Kidney tubule cell (primary cell): Measurements from ENCODE around the gene SLC39A6.
"Not testable (repeated sequence)": the region's sequence is repeated elsewhere in the genome, so short reads cannot be mapped to it uniquely, and the experiment has no call there.

Experiments
- DNase-seq: peaks from one replicate; pipeline ENCODE4 v3.0.0-alpha.2; 2018; ENCODE audit warnings: low spot score

Gene SLC39A6

DNA sequence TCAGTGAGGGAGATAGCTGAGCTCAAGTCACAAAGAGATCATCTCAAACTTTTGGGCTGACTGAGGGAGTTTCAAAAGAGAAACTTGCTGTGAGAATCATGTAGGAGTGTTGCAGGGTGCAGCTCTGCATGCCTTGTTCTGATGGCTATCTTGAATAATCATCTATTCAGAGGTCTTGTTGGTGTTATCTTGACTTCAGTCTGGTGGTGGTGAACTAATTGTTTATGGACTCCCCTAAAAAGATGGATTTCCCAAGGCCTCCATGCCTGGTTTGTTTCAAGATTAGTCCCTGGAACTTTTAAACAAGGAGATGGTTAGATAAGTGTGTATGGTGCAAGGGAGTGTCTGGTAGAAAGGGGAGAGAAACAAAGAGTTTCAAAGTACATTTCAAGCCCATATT lies 29.8 kb downstream of the SLC39A6 start:
- no peak for DNase-seq

DNA sequence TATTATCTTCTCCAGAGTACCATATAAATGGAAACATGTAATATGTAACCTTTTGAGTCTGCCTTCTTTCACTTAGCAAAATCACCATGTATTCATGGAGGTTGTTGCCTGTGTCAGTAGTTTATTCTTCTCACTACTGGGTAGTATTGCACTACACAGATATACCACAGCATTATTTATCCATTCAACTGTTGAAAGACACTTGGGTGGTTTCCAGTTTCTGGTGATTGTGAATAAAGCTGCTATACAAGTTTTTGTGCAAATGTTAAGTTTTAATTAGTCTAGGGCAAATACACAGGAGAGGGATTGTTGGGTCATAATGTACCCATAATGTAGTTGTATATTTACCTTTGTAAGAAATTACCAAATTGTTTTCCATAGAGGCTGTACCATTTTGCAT lies 32.2 kb downstream of the SLC39A6 start:
- DNase-seq = no peak

DNA sequence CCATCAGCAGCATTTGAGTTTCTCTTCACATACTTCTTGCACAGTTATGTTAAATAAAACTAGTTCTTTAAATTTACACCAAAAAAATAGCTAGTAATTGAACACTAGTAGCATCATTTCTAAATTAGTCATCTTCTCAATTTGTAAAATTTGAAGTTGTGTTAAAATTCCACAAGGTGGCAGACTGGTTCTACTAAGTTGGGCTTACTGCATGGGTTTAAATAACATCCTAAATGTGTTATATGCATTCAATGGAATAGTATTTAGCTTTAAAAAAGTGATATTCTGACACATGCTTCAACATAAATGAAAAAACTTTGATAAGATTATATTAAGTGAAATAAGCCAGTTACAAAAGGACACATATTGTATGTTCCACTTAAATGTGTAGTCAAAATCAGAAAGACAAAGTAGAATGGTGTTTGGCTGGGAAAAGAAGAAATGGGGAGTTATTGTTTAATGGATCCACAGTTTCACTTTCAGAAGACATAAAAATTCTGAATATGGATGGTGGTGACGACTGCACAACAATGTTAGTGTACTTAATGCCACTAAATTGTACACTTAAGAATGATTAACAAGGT lies 33.1 kb downstream of the SLC39A6 start:
- peak; percentile 74 for DNase-seq

DNA sequence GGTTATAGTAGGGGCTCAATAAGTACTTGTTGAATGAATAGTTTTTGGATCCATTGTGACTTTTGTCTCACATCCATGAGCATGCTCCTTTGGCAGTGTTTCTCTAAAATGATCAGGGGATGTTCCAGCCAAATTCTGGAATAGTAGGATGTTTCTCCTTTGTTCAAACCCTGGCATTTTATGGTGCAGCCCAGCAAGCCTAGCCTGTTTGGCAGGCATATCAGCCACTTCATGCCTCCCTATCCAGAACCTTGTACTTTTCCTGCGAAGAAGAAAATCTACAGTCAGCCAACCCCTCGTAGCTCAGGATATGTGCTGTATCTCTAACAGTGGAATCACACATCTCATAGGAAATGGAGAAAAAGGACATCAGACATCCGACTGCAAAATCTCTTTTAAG lies 34.7 kb downstream of the SLC39A6 start:
- DNase-seq = no peak

DNA sequence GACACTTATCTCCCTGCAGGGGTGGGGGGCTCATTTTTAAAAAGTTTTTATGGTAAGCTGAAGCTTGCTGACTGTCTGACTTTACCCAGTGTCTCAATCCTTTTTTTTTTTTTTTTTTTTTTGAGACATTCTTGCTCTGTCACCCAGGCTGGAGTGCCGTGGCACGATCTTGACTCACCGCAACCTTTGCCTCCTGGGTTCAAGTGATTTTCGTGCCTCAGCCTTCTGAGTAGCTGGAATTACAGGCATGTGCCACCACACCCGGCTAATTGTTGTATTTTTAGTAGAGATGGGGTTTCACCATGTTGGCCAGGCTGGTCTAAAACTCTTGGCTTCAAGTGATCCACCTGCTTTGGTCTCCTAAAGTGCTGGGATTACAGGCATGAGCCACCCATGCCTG lies 37.0 kb downstream of the SLC39A6 start:
- DNase-seq = peak; percentile 66

DNA sequence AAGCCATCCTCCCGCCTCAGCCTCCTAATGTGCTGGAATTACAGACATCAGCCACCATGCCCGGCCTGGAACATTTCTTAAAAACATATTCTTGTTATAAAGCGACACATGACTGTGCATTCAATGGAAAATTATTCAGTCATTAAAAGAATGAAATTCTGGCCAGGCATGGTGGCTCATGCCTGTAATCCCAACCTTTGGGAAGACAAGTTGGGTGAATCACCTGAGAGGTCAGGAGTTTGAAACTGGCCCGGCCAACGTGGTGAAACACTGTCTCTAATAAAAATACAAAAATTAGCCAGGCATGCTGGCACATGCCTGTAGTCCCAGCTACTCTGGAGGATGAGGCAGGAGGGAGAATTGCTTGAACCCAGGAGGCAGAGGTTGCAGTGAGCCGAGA lies 40.1 kb downstream of the SLC39A6 start:
- DNase-seq = peak; percentile 72

DNA sequence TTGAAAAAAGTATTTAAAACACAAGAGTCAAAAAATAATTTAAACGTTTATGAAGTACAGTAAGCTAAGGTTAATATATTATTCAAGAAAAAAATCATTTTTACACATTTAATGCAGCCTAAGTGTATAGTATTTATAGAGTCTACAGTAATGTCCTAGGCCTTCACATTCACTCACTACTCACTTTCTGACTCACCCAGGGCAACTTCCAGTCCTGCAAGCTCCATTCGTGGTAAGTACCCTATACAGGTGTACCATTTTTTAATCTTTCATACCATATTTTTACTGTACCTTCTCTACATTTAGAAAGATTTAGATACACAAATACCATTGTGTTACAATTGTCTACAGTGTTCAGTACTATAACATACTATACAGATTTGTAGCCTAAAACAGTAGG lies 40.9 kb downstream of the SLC39A6 start:
- DNase-seq = peak; percentile 22

DNA sequence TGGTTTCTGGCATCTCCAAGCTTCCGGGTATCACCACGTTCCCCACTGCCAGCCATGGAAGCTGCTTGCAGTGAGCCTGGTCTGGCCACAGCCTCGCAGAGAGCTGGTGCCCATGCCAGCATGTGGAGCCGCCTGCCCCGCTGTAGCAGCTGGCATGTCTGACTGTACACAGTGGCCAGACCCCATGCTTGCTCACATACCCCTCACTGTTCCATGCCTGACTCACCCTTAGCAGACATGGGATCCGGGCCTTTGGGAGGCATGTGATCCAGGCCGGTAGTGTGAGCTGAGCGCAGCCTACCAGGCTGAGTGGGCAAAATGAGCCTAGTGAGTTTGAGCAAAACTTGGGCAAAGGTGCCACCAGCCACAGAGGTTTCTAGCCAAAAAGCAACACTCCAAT lies 43.0 kb downstream of the SLC39A6 start:
- no peak for DNase-seq

DNA sequence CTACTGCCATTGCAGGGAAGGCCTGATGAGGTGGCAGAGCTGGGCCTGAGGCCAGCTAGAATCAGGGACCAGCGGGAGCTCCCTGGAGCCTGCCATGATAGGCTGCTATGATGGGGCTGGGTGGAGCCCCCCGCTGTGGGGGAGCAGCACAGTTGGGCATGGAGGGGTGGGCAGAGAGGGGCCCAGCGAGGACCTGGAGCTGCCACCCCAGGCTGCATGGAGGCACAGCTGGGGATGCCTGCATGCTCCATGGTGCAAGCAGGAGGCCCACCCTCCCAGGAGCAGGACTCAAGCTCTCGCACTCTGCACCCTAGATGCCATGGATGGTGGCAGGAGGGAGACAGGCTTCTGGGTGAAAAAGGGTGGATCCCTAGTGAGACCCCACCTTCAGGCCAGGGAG lies 43.9 kb downstream of the SLC39A6 start:
- no peak for DNase-seq

DNA sequence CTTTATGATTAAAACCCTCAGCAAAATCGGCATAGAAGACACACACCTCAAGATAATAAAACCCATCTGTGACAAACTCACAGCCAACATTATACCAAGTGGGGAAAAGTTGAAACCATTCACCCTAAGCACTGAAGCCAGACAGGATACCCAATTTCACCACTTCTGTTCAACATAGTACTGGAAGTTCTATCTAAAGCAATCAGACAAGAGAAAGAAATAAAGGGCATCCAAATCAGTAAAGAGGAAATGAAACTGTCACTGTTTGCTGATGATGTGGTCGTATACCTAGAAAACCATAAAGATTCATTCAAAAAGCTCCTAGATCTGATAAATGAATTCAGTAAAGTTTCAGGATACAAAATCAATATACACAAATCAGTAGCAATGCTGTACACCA lies 45.4 kb downstream of the SLC39A6 start:
- no peak for DNase-seq

DNA sequence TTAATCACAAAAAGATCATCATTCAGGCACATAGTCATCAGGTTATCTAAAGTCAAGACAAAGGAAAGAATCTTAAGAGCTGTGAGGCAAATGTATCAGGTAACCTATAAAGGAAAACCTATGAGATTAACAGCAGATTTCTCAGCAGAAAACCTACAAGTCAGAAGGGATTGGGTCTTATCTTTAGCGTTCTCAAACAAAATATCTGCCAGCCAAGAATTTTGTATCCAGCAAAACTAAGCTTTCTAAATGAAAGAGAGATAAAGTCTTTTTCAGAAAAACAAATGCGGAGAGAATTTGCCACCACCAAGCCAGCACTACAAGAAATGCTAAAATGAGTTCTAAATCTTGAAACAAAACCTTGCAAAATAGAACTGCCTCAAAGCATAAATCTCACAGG lies 48.0 kb downstream of the SLC39A6 start:
- not testable (repeated sequence) for DNase-seq

DNA sequence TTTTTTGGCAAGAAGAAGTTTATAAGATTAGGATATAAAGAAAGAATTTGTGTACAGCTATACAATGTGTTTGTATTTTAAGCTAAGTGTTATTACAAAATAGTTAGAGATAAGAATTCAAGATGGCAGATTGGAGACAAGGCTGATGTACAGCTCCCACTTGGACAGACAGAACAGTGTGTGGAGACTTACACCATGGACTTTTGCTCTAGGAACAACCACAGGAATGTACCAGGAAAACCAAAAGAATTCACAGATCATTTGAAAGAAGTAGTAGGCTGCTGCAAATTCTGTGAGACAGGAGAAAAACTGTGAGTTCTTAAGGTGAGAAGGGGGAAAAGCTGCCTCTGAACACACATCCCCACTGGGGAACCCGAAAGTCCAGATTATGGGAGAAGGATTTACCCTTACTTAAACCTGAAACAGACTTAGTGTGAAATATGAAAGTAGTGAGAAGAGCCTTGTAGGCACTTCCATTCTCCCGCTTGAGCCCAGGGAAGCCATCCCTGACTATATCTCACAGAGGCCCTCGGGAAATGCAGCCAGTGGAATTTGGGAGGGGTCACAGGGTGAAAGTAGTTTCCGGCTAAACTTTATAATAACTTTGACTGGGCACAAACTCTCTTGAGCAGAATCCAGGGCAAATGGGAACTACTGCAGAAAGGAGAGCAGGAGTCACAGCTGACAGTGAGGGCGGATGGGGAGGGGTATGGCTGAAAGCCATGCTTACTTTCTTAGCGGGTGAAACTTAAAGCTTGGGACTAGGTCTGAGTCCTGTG lies 50.2 kb downstream of the SLC39A6 start:
- peak; percentile 41 for DNase-seq

DNA sequence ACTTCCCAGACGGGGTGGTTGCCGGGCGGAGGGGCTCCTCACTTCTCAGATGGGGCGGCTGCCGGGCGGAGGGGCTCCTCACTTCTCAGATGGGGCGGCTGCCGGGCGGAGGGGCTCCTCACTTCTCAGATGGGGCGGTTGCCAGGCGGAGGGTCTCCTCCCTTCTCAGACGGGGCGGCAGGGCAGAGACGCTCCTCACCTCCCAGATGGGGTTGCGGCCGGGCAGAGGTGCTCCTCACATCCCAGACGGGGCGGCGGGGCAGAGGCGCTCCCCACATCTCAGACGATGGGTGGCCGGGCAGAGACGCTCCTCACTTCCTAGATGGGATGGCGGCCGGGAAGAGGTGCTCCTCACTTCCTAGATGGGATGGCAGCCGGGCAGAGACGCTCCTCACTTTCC lies 51.4 kb downstream of the SLC39A6 start:
- not testable (repeated sequence) for DNase-seq

DNA sequence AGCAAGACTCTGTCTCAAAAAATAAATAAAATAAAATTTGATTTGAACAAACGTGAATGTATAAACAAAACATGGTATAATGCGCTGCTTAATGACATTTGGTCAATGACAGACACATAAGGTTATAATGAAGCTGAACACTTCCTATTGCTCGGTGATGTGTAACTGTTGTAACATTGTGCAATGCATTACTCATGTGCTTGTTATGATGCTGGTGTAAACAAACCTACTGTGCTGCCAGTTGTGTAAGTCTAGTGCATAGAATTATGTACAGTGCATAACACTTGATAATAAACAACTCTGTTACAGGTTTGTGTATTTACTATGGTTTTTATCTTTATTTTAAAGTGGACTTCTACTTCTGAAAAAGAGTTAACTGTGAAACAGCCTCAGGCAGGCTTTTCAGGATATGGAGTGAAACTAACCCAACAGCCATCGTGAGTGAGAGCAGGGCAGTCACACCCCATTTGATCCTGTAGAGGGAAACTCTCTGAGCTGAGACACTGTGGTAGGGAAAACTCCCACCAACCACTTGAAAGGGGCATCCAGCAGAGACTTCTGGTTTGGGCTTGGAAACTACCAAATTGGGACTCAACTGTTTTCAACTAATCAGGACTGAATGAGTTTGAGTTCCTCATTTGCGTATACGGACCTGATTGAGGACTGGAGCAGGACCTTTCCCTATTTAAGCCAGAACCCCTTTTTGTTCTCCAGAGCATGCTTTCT lies 53.1 kb downstream of the SLC39A6 start:
- DNase-seq = peak; percentile 70

DNA sequence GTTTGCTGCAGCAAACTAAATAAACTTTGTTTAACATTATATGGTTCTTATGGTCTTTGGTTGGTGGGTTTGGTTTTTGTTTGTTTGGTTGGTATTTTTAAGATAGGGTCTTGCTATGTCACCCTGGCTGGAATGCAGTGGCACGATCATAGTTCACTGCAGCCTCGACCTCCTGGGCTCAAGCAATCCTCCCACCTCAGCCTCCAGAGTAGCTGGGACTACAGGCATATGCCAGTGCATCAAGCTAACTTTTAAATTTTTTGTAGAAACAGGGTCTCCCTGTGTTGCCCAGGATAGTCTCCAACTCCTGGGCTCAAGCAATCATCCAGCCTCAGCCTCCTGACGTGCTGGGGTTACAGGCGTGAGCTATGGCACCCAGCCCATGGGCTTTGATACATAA lies 54.7 kb downstream of the SLC39A6 start:
- DNase-seq = no peak

DNA sequence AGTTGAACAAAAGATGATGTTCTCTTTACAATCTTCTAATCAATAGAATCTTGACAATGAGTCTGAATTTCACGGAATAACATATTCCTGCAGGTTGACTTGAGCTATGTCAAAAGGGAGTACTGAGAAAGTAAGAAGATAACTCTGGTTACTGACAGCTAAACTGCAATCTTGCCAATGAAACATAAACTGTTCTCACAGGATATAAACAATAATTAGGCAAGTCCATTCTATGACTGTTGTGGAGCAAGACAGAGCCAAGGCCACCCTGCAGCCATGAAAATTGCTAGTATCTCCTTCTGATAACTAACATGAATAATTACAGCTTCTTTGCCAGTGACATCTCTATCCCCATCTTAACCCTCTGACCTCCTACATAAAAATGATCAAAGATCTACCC lies 55.5 kb downstream of the SLC39A6 start:
- DNase-seq = no peak

DNA sequence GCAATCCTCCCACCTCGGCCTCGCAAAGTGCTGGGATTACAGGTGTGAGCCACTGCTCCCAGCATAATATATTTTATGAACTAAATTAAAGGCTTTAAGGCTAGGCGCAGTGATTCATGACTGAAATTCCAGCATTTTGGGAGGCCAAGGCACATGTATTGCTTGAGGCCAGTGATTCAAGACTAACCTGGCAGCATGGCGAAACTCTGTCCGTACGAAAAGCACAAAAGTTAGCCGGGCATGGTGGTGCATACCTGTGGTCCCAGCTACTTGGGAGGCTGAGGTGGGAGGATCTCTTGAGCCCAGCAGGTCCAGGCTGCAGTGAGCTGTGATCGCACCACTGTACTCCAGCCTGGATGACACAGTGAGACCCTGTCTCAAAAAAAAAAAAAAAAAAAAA lies 56.7 kb downstream of the SLC39A6 start:
- DNase-seq = not testable (repeated sequence)

DNA sequence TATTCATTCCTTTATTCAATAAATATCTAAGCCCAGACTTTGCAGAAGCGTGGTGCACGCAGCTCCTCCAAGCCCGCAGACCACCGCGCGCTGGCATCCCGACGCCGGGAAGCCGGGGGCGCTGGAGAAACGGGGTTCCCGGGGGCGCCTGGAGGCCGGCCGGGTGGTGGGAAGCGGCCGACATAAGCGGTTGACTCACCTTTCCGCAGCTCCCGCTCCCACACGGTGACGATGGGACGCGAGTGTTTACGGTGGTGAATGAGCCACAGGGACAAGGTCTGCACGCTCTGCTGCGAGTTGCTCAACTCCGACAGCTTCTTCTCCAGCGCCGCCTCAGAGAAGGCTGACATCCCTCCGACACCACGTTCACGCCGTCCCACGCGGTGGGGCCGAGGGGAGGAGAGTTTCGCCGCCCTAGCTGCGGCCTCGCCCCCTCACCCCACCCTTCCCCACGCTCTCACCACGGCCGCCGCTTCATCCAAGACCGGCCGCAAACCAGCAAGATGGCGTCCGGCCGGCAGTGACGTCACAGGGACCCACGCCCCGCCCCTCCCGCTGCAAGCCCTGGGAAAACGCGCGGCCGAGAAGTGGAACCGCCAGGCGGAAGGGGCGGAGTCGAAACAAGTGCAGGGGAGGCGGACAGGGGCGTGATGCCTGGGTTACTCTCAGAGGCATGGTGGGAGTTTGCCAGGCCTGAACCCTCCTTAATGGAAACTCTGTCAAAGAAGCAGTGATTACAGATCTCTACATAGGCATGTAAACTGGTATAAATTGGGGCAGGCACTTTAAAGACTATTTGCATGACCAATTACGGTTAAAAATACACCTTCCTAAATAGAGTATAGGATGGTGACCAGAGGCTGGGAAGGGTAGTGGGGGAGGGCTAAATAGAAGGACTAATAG lies 61.8 kb downstream of the SLC39A6 start, which contains the start of gene RPRD1A:
Gene RPRD1A, minus strand, starts transcription at position 505 of the 903 bp plus-strand sequence. Its CDS starts 155 bp downstream, at position 350.
- peak; percentile 96 for DNase-seq

DNA sequence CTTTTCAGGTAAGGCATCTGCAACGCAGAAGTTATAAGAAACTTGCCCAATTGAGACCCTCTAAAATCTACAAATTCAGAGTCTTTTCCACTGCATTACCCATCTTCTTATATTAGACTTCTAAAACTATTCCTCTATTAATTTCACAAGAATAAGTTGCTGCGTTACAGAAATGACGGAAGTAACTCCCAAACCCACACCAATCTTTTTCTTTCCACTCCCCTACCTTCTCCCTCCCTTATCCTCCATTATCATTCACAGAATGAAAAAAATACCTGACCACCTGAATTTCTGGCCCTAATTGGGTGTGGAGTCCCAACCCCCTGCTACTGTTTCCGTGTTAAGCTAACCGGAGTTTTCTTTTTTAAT lies 62.5 kb downstream of the SLC39A6 start:
- DNase-seq = peak; percentile 9

DNA sequence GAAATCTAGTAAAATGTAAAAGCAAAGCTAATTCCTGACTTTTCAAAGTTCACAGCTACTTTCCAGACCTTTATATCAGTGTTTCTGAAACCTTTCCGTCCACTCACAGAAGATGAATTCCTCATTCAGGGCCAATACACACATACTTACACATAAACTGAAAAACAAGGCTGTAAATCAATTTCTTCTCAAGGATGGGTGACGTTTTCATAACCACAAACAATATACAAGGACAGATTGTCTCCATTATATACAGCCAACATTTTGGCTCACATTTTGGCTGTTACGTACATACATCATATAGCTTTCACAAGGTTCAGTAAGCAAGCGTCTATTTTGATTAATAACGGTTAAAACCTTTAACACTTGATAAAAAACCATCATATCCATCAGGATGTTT lies 63.1 kb downstream of the SLC39A6 start:
- no peak for DNase-seq

DNA sequence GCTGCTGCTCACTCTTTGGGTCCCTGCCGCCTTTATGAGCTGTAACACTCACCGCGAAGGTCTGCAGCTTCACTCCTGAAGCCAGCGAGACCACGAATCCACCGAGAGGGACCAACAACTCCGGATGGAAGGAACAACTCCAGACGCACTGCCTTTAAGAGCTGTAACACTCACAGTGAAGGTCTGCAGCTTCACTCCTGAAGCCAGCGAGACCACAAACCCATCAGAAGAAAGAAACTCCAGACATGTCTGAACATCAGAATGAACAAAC lies 64.4 kb downstream of the SLC39A6 start:
- not testable (repeated sequence) for DNase-seq

DNA sequence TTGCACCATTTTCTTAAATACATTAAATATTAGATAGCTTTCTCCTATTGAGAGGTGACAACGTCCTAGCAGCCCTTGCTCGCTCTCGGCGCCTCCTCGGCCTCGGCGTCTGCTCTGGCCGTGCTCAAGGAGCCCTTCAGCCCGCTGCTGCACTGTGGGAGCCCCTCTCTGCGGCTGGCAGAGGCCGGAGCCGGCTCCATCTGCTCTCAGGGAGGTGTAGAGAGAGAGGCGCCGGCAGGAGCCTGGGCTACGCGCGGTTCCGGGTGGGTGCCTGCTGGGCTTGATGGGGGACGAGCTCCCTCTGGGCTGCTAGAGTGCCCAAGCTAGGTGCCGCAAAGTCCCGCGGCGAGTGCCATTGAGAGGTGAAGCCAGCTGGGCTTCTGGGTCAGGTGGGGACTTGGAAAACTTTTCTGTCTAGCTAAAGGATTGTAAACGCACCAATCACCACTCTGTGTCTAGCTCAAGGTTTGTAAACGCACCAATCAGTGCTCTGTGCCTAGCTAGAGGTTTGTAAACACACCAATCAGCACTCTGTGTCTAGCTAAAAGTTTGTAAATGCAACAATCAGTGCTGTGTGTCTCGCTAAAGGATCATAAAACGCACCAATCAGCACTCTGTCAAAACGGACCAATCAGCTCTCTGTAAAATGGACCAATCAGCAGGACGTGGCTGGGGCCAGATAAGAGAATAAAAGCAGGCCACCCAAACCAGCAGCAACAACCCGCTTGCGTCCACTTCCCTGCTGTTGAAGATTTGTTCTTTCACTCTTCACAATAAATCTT lies 64.9 kb downstream of the SLC39A6 start:
- DNase-seq = no peak
